Stimulated activated naive CD8-positive, alpha-beta T cell treated with anti-CD3 and anti-CD28 coated beads, Interleukin-15, amount 100 ng/mL, for 72 hours (primary cell): ENCODE data around the gene SPANXN2.
"Not testable (repeated sequence)": the region's sequence is repeated elsewhere in the genome, so short reads cannot be mapped to it uniquely, and the experiment has no call there.

Experiments
- ATAC-seq: fragments of 150-1000 bp; cut with Tn5 transposase; 2 replicates; pipeline ENCODE4 v1.10.0; 2021; ENCODE audit warnings: mild to moderate bottlenecking, moderate library complexity
- DNase-seq, 2 donors: peaks; one replicate each; pipeline ENCODE4 v3.0.0; 2021 to 2022
- H3K27ac Mint-ChIP-seq, 2 donors: one replicate each; pipeline ENCODE4 v1.8.0; 2022; ENCODE audit warnings: mild to moderate bottlenecking in 2 of 2, mixed read lengths in 2 of 2, moderate library complexity in 2 of 2
- H3K27me3 Mint-ChIP-seq: one replicate; pipeline ENCODE4 v1.8.0; 2022; ENCODE audit warnings: mixed read lengths
- H3K4me1 Mint-ChIP-seq: one replicate; pipeline ENCODE4 v1.8.0; 2022; ENCODE audit warnings: mild to moderate bottlenecking, mixed read lengths
- H3K4me3 Mint-ChIP-seq, 2 donors: one replicate each; pipeline ENCODE4 v1.8.0; 2022; ENCODE audit warnings: mild to moderate bottlenecking in 2 of 2, mixed read lengths in 2 of 2, moderate library complexity in 1 of 2
- H3K9me3 Mint-ChIP-seq, 2 donors: one replicate each; pipeline ENCODE4 v1.8.0; 2022; ENCODE audit warnings: mixed read lengths in 2 of 2

SPANXN2 gene

GRCh38 chrX:143720652-143721051 is at the start of gene SPANXN2:
Gene SPANXN2, minus strand, starts transcription at chrX:143720752. Its CDS starts 84 bp downstream, at chrX:143720668.
- not testable (repeated sequence) for H3K4me3 Mint-ChIP-seq, H3K4me1 Mint-ChIP-seq, H3K27ac Mint-ChIP-seq, H3K27me3 Mint-ChIP-seq, ATAC-seq, DNase-seq
- H3K9me3 Mint-ChIP-seq: peaks cover 16 to 45% of the 10 kb centered on the region in 2 donors

- DNase-seq (no peak), ATAC-seq (no peak)
- H3K4me3 Mint-ChIP-seq: no peak overlapping the region
- no peaks in the 10 kb centered on the region for H3K27me3 Mint-ChIP-seq
- no peaks in the 10 kb centered on the region for H3K4me1 Mint-ChIP-seq
- no peak overlapping the region for H3K27ac Mint-ChIP-seq
- H3K9me3 Mint-ChIP-seq: peaks cover 0 to 7% of the 10 kb centered on the region in 2 donors
Measured at GRCh38 chrX:143768976-143769375, 48.4 kb upstream of the SPANXN2 start.

GRCh38 chrX:143767789-143768188 is 47.2 kb upstream of the SPANXN2 start:
- H3K4me3 Mint-ChIP-seq, H3K27ac Mint-ChIP-seq, ATAC-seq, H3K9me3 Mint-ChIP-seq, H3K27me3 Mint-ChIP-seq, DNase-seq, H3K4me1 Mint-ChIP-seq: not testable (repeated sequence)

GRCh38 chrX:143757887-143758286 is 37.3 kb upstream of the SPANXN2 start:
- no peak for DNase-seq
- Mint-ChIP-seq H3K4me1 (no peaks in the 10 kb centered on the region), H3K4me3 (no peak overlapping the region), H3K27me3 (no peaks in the 10 kb centered on the region), H3K9me3 (no peaks in the 10 kb centered on the region), H3K27ac (no peak overlapping the region)
- no peak for ATAC-seq

GRCh38 chrX:143757375-143757774 is 36.8 kb upstream of the SPANXN2 start:
- H3K4me3 Mint-ChIP-seq: no peak overlapping the region
- ATAC-seq: no peak

GRCh38 chrX:143754183-143754582 is 33.6 kb upstream of the SPANXN2 start:
- no peak overlapping the region for H3K27ac Mint-ChIP-seq
- ATAC-seq (no peak), DNase-seq (no peak)
- H3K4me1 Mint-ChIP-seq: no peaks in the 10 kb centered on the region
- no peak overlapping the region for H3K4me3 Mint-ChIP-seq
- no peaks in the 10 kb centered on the region for H3K27me3 Mint-ChIP-seq
- H3K9me3 Mint-ChIP-seq: no peaks in the 10 kb centered on the region

More at GRCh38 chrX:143757375-143757774, 36.8 kb upstream of the SPANXN2 start:
- no peak for DNase-seq
- Mint-ChIP-seq H3K4me1 (no peaks in the 10 kb centered on the region), H3K27ac (no peak overlapping the region), H3K9me3 (no peaks in the 10 kb centered on the region), H3K27me3 (no peaks in the 10 kb centered on the region)

GRCh38 chrX:143733866-143734265 is 13.3 kb upstream of the SPANXN2 start:
- no peaks in the 10 kb centered on the region for H3K4me1 Mint-ChIP-seq
- H3K4me3 Mint-ChIP-seq: no peak overlapping the region
- ATAC-seq (no peak), DNase-seq (no peak)
- no peak overlapping the region for H3K27ac Mint-ChIP-seq
- no peaks in the 10 kb centered on the region for H3K9me3 Mint-ChIP-seq
- no peaks in the 10 kb centered on the region for H3K27me3 Mint-ChIP-seq

GRCh38 chrX:143726296-143726695 is 5.7 kb upstream of the SPANXN2 start:
- Mint-ChIP-seq H3K9me3 (peaks cover 5 to 15% of the 10 kb centered on the region in 2 donors), H3K27me3 (no peaks in the 10 kb centered on the region), H3K4me3 (no peak overlapping the region), H3K27ac (no peak overlapping the region), H3K4me1 (no peaks in the 10 kb centered on the region)
- ATAC-seq: no peak
- no peak for DNase-seq

GRCh38 chrX:143701460-143701859 is 19.1 kb downstream of the SPANXN2 start:
- Mint-ChIP-seq H3K27ac (no peak overlapping the region), H3K9me3 (peaks cover 0 to 7% of the 10 kb centered on the region in 2 donors), H3K27me3 (no peaks in the 10 kb centered on the region), H3K4me3 (no peak overlapping the region), H3K4me1 (no peaks in the 10 kb centered on the region)
- DNase-seq (no peak), ATAC-seq (no peak)

- Mint-ChIP-seq H3K4me3 (no peak overlapping the region), H3K27me3 (no peaks in the 10 kb centered on the region), H3K9me3 (peaks cover 0 to 1% of the 10 kb centered on the region in 2 donors), H3K4me1 (no peaks in the 10 kb centered on the region), H3K27ac (no peak overlapping the region)
- no peak for ATAC-seq
- DNase-seq: no peak
Measured at GRCh38 chrX:143694885-143695284, 25.7 kb downstream of the SPANXN2 start.

- Mint-ChIP-seq H3K4me3 (no peak overlapping the region), H3K27ac (no peak overlapping the region), H3K4me1 (no peaks in the 10 kb centered on the region), H3K9me3 (no peaks in the 10 kb centered on the region), H3K27me3 (no peaks in the 10 kb centered on the region)
- ATAC-seq (no peak), DNase-seq (no peak)
Measured at GRCh38 chrX:143683486-143683885, 37.1 kb downstream of the SPANXN2 start.

GRCh38 chrX:143674926-143675325 is 45.6 kb downstream of the SPANXN2 start:
- ATAC-seq (no peak), DNase-seq (no peak)
- Mint-ChIP-seq H3K27ac (no peak overlapping the region), H3K4me3 (no peak overlapping the region), H3K4me1 (no peaks in the 10 kb centered on the region), H3K27me3 (no peaks in the 10 kb centered on the region), H3K9me3 (no peaks in the 10 kb centered on the region)

- Mint-ChIP-seq H3K27me3 (no peaks in the 10 kb centered on the region), H3K9me3 (no peaks in the 10 kb centered on the region), H3K4me3 (no peak overlapping the region), H3K4me1 (no peaks in the 10 kb centered on the region), H3K27ac (no peak overlapping the region)
- DNase-seq: no peak
- no peak for ATAC-seq
Measured at GRCh38 chrX:143669395-143669794, 51.2 kb downstream of the SPANXN2 start.

GRCh38 chrX:143664302-143664701 is 56.2 kb downstream of the SPANXN2 start:
- ATAC-seq (no peak), DNase-seq (no peak)
- Mint-ChIP-seq H3K27me3 (no peaks in the 10 kb centered on the region), H3K4me3 (no peak overlapping the region), H3K27ac (no peak overlapping the region), H3K4me1 (no peaks in the 10 kb centered on the region), H3K9me3 (peaks cover 0 to 4% of the 10 kb centered on the region in 2 donors)

GRCh38 chrX:143663755-143664154 is 56.8 kb downstream of the SPANXN2 start:
- Mint-ChIP-seq H3K4me1 (no peaks in the 10 kb centered on the region), H3K4me3 (no peak overlapping the region), H3K27ac (no peak overlapping the region), H3K27me3 (no peaks in the 10 kb centered on the region), H3K9me3 (peaks cover 0 to 4% of the 10 kb centered on the region in 2 donors)
- ATAC-seq (no peak), DNase-seq (no peak)
